Suppressor macrophage treated with lipopolysaccharide for 1 hour (primary cell): ENCODE data around the gene CEP135.

Experiments used
- DNase-seq, 3 donors: peaks; one replicate each; pipeline ENCODE4 v3.0.0-alpha.2; 2020 to 2022

Gene CEP135

GRCh38 chr4:56080384-56080783 is 131.6 kb downstream of the CEP135 start:
- no peak for DNase-seq

GRCh38 chr4:56082829-56083228 is 134.1 kb downstream of the CEP135 start:
- no peak for DNase-seq
